NCI-H2171 treated with DMSO at 0.1 percent for 48 hours (cell line): ENCODE measurements around the gene ZNF304.

Experiments used
- DNase-seq: peaks from one replicate; lab custom pipeline; 2025; lab: John Stamatoyannopoulos, UW

Gene ZNF304

GRCh38 chr19:57350877-57351805, at the start of gene ZNF304:
Gene ZNF304, plus strand, starts transcription at chr19:57351271. Its CDS starts 394 bp downstream, at chr19:57351665.
- DNase-seq, result peak; percentile 95

GRCh38 chr19:57302020-57302465, 49.0 kb upstream of the ZNF304 start:
- DNase-seq, result peak; percentile 73

GRCh38 chr19:57302727-57303401, 48.2 kb upstream of the ZNF304 start:
- no peak for DNase-seq

DNA sequence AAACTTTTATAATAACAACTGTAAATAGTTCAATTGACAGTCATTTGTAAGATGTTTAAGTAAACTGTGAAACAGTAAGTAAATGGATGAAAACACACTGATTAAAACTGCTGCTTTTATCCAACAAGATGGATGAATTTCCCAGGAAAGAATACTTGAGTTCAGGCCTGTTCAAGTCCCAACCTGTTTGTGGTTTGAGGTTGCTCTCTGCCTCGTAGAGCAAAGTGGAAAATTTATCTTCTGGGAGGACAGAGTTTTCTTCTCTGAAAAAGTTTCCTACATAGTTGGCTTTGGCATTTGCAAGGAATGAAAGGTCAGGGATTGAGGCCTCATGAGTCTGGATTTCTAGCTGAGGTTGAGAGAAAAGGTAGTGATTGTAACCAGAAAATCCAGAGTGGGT, 46.0 kb upstream of the ZNF304 start:
- DNase-seq, result no peak

DNA sequence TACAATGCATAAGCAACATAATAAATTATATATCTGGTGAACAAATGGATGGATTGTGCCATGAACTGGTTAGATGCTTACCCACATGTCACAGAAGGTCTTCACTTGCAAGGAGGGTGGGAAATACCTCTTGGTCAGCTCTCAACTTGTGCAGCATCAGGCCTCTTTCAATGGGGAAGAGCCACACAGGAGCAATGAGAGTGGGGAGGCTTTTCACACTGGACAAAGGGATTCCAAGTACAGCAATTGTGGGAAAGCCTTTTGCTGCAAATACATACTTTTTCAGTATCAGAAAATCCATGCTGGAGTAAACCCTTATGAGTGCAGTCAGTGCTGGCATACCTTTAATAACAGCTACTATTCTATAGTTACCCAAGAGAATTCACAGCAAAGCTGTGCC, 42.6 kb upstream of the ZNF304 start:
- no peak for DNase-seq

- no peak for DNase-seq
Measured at GRCh38 chr19:57310792-57311191, 40.3 kb upstream of the ZNF304 start.

GRCh38 chr19:57314146-57314545, 36.9 kb upstream of the ZNF304 start:
- DNase-seq, result no peak

GRCh38 chr19:57317503-57317902, 33.6 kb upstream of the ZNF304 start:
- DNase-seq, result no peak

- DNase-seq, result no peak
Measured at GRCh38 chr19:57319869-57320179, 31.2 kb upstream of the ZNF304 start.

- peak; percentile 93 for DNase-seq
Measured at GRCh38 chr19:57320180-57321084, 30.6 kb upstream of the ZNF304 start, which contains the start of gene ZNF543. Gene ZNF543, plus strand, starts transcription at chr19:57320472. Its CDS starts 382 bp downstream, at chr19:57320854.

DNA sequence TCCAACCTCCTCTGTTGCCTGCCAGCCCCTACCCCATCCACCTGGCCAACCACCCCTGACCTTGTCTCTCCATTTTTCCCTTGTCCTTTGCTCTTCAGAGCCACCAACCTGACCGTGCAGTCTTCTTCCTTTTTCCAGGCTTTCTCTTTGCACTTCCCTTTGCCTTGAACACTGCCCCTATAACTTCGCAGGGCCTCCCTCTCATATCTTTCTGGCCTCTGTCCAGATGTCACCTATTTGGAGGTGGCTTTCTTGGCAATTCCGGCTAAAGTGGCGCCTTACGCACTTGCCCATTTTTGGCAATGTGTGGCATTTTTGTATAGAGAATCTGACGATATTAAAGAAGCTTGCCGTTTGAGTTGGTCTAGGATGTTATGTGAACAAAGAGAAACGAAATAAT, 30.0 kb upstream of the ZNF304 start:
- DNase-seq, result no peak

GRCh38 chr19:57321751-57322150, 29.3 kb upstream of the ZNF304 start:
- no peak for DNase-seq

DNA sequence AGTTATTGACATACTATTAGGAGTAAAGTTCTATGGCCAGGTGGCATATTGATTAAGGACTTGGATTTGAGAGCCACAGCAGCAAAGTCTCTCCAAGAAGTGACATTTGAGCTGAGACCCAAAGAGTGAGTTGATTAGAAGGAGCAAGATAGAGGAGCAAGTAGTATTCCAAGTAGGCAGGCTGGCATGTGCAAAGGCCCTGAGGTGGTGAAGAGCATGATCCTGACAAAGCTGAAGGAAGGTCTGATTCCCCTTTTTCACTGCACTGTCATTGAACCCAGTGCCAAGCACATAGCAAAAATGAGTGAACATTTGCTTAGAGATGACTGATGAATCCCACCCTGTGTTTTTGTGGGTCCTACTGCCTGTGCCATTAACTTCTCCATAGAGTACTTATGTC, 26.1 kb upstream of the ZNF304 start:
- no peak for DNase-seq

DNA sequence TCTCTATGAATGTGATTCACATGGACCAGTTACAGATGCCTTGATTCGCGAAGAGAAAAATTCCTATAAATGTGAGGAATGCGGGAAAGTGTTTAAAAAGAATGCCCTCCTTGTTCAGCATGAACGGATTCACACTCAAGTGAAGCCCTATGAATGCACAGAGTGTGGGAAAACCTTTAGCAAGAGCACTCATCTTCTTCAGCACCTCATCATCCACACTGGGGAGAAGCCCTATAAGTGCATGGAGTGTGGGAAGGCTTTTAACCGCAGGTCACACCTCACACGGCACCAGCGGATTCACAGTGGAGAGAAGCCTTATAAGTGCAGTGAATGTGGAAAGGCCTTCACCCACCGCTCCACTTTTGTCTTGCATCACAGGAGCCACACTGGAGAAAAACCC, 23.1 kb upstream of the ZNF304 start:
- no peak for DNase-seq

DNA sequence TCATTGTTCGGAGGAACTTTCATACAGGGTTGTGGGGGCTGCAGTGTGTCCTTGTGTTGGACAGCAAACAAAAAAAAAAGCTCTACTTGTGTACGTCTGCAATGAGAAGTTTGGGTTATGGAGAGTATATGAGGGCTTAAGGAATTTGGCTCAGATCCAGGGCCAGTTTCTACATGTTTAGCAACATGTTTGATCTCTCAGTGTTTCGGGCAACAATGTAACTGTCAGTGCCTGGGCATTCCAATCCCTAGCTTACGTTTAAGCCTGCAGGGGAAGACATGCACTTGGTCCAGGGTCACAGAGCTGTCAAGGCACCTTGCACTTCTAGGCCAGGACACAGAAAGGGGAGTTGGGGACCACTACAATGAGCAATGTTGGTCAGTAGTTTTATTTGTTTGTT, 16.9 kb upstream of the ZNF304 start:
- DNase-seq, result no peak

GRCh38 chr19:57338877-57339276, 12.2 kb upstream of the ZNF304 start:
- no peak for DNase-seq

DNA sequence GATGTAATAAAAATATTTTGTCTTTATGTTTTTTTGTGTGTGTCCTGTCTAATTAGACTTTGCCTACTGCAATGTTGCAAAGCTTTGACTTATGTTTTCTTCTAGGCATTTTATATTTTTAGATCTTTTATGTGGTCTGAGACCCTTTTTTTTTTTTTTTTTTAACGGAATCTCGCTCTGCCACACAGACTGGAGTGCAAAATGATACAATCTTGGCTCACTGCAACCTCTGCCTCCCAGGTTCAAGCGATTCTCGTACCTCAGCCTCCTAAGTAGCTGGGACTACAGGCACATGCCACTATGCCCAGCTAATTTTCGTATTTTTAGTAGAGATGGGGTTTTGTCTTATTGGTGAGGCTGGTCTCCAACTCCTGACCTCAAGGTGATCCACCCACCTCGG, 8.5 kb upstream of the ZNF304 start:
- no peak for DNase-seq

DNA sequence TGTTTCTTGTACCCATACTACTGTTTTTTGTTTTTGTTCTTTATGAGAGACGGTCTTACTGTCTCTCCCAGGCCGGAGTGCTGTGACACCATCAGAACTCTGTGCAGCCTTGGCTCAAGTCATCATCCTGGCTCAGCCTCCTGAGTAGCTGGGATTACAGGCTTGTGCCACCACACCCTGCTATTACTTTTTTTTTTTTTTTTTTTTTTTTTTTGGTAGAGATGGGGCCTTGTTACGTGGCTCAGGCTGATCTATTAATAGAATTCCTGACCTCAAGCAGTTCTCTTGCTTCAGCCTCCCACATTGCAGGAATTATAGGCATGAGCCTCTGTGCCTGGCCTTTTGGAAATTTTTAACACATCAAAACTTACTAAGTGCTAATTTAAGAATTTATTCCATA, 2.9 kb upstream of the ZNF304 start:
- DNase-seq, result no peak

DNA sequence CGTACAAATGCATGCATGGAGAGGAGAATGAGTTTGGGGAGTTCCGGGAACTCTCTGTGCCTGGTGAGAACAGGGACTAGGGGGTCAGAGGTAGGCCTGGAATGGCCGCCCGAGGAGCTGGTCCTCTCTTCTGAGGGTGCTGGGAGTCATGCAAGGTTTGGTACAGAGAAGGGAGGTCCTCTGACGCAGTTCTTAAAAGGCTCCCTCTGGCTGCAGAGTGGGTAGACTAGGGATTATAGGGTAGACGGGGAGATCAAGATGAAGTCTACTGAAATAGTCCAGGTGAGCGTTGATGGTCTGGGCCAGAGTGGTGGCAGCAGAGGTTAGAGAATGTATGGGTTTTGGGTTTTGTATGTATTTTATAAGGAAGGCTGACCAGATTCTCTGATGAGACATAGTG, 796 bp downstream of the ZNF304 start:
- DNase-seq, result no peak

DNA sequence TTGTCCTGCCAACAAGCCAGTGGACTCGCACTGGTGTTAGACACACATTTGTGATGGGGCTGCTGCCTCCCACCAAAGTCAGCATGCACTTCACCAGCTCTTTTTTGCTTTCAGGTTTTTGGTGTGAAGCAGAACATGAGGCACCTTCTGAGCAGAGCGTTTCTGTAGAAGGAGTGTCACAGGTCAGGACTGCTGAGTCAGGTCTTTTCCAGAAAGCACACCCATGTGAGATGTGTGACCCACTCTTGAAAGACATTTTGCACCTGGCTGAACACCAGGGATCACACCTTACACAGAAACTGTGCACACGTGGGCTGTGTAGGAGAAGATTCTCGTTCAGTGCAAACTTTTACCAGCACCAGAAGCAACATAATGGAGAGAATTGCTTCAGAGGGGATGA, 4.8 kb downstream of the ZNF304 start:
- DNase-seq, result no peak

DNA sequence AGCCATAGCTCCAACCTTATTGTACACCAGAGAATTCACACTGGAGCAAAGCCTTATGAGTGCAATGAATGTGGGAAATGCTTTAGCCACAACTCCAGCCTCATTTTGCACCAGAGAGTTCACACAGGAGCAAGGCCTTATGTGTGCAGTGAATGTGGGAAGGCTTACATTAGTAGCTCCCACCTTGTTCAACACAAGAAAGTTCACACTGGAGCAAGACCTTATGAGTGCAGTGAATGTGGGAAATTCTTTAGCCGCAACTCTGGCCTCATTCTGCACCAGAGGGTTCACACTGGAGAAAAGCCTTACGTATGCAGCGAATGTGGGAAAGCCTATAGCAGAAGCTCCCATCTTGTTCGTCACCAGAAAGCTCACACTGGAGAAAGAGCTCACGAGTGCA, 6.3 kb downstream of the ZNF304 start:
- DNase-seq, result no peak

GRCh38 chr19:57359300-57359699, 8.2 kb downstream of the ZNF304 start:
- DNase-seq, result no peak
